Measurements from ENCODE around the gene IDH1.
"Not testable (repeated sequence)": the region's sequence is repeated elsewhere in the genome, so short reads cannot be mapped to it uniquely, and the experiment has no call there.

IDH1 gene

GRCh38 chr2:208254871-208255556, at the start of gene IDH1:
TSS of gene IDH1 (minus strand) at chr2:208255071. CDS start at chr2:208251551, 3,520 bp downstream.
- DNase-seq: peak; percentile 97 to 98

- DNase-seq: no peak
These were observed 49.3 kb upstream of the IDH1 start for GRCh38 chr2:208304157-208304556.

- DNase-seq: no peak
These were observed 46.2 kb upstream of the IDH1 start for GRCh38 chr2:208300847-208301618.

GRCh38 chr2:208297961-208298360, 43.1 kb upstream of the IDH1 start:
- no peak for DNase-seq

GRCh38 chr2:208296610-208297009, 41.7 kb upstream of the IDH1 start:
- no peak for DNase-seq

GRCh38 chr2:208295834-208296233, 41.0 kb upstream of the IDH1 start:
- DNase-seq: no peak

- no peak for DNase-seq
These were observed 39.7 kb upstream of the IDH1 start for GRCh38 chr2:208294482-208295024.

GRCh38 chr2:208285853-208286252, 31.0 kb upstream of the IDH1 start:
- DNase-seq: no peak

- no peak for DNase-seq
These were observed 26.1 kb upstream of the IDH1 start for GRCh38 chr2:208280933-208281332.

- no peak for DNase-seq
These were observed 25.4 kb upstream of the IDH1 start for GRCh38 chr2:208280234-208280633.

- no peak for DNase-seq
These were observed 24.4 kb upstream of the IDH1 start for GRCh38 chr2:208279236-208279635.

GRCh38 chr2:208278549-208278948, 23.7 kb upstream of the IDH1 start:
- DNase-seq: no peak

GRCh38 chr2:208274748-208275147, 19.9 kb upstream of the IDH1 start:
- no peak for DNase-seq

GRCh38 chr2:208269091-208269490, 14.2 kb upstream of the IDH1 start:
- no peak for DNase-seq

- DNase-seq: no peak
These were observed 13.5 kb upstream of the IDH1 start for GRCh38 chr2:208268156-208268952.

- not testable (repeated sequence) for DNase-seq
These were observed 12.7 kb upstream of the IDH1 start for GRCh38 chr2:208267526-208267925.

- no peak for DNase-seq
These were observed 12.1 kb upstream of the IDH1 start for GRCh38 chr2:208266936-208267335.

- no peak for DNase-seq
These were observed 11.7 kb upstream of the IDH1 start for GRCh38 chr2:208266553-208266893.

GRCh38 chr2:208265801-208266552, 11.1 kb upstream of the IDH1 start, which contains the start of gene PIKFYVE:
TSS of gene PIKFYVE (plus strand) at chr2:208266255. CDS start at chr2:208271520, 5,265 bp downstream.
- DNase-seq: peak; percentile 74 to 80

- DNase-seq: peak; percentile 36
These were observed 10.5 kb upstream of the IDH1 start for GRCh38 chr2:208265371-208265800.

GRCh38 chr2:208256849-208257813, 2.3 kb upstream of the IDH1 start:
- not testable (repeated sequence) for DNase-seq
